Lower leg skin (tissue), 3 donors: ENCODE data around the gene PAPPA.

Experiments
- CTCF ChIP-seq, 3 donors: fragments of 450-650 bp; IDR thresholded peaks; one replicate each; pipeline ENCODE4 v1.5.1; 2016; ENCODE audit warnings: antibody characterized with exemption in 3 of 3, mild to moderate bottlenecking in 3 of 3, moderate library complexity in 2 of 3
- POLR2A ChIP-seq, 2 donors: fragments of 450-650 bp; IDR thresholded peaks; one replicate each; pipeline ENCODE4 v1.6.1; 2016 to 2017; ENCODE audit warnings: antibody characterized with exemption in 2 of 2, mild to moderate bottlenecking in 1 of 2, moderate library complexity in 1 of 2

- TF ChIP-seq POLR2A (IDR thresholded peaks at IDR 0.05) = no peak
- no peak for TF ChIP-seq CTCF (IDR thresholded peaks at IDR 0.05)
Observed at GRCh38 chr9:116449949-116450348, 296.4 kb downstream of the PAPPA start.
